Calu3 (cell line): ENCODE data around the gene LTBP2. TPM values are rescaled to one million over a fixed set of nuclear protein-coding genes. Genes with fewer than 3 reads are reported as not detected.

Source experiments
- BruUV-seq: library from RNA; stranded (reverse); fragments of 400-500 nt; replicated peaks from 2 replicates; lab custom pipeline; 2021; lab: Mats Ljungman, UMichigan
- CTCF ChIA-PET: fragments of 300-600 bp; sonication (Branson Sonifier 250); formaldehyde crosslinking; loops from one replicate; lab custom pipeline; 2022; ENCODE audit warnings: antibody characterized with exemption; lab: Charles Lee
- DNase-seq: peaks from one replicate; pipeline ENCODE4 v3.0.0; 2022
- H3K27ac Mint-ChIP-seq: one replicate; pipeline ENCODE4 v1.8.0; 2022; ENCODE audit warnings: mixed read lengths; ENCODE audit not compliant: unreplicated experiment
- H3K27me3 Mint-ChIP-seq: one replicate; pipeline ENCODE4 v1.8.0; 2022; ENCODE audit warnings: mixed read lengths; ENCODE audit not compliant: unreplicated experiment
- H3K36me3 Mint-ChIP-seq: one replicate; pipeline ENCODE4 v1.8.0; 2022; ENCODE audit warnings: mild to moderate bottlenecking, moderate library complexity, mixed read lengths; ENCODE audit not compliant: insufficient read depth, unreplicated experiment
- H3K4me1 Mint-ChIP-seq: one replicate; pipeline ENCODE4 v1.8.0; 2022; ENCODE audit warnings: mild to moderate bottlenecking, low read depth, mixed read lengths; ENCODE audit not compliant: unreplicated experiment
- H3K4me3 Mint-ChIP-seq: one replicate; pipeline ENCODE4 v1.8.0; 2022; ENCODE audit warnings: mild to moderate bottlenecking, low read depth, moderate library complexity, mixed read lengths; ENCODE audit not compliant: unreplicated experiment
- H3K9me3 Mint-ChIP-seq: one replicate; pipeline ENCODE4 v1.8.0; 2022; ENCODE audit warnings: low read depth, mixed read lengths; ENCODE audit not compliant: unreplicated experiment
- CTCF ChIP-seq: fragments of 200-600 bp; IDR thresholded peaks from one replicate; pipeline ENCODE4 v1.8.0; 2022; ENCODE audit warnings: antibody characterized with exemption; ENCODE audit not compliant: unreplicated experiment
- intact Hi-C: fragments of 100-400 bp; cut with micrococcal nuclease; formaldehyde crosslinking; loops from one replicate; pipeline ENCODE4 v1.10.0; 2022; ENCODE audit not compliant: unreplicated experiment
- total RNA-seq: library from RNA; stranded (reverse); gene quantifications from 2 replicates; pipeline ENCODE4 v1.2.3, GENCODE V29; 2022

The LTBP2 gene
- total RNA-seq, 1 experiment from 2014 or later: 4.3 TPM

- no peak overlapping the region for H3K4me3 Mint-ChIP-seq
- no peak for DNase-seq
- intact Hi-C loops: no loop called here
- CTCF ChIA-PET: interaction anchor here (0.6 kb wide), 2 partner anchors 41 to 517 kb away, joined by 3 read pairs; no protein-coding TSS in a partner anchor
- H3K27me3 Mint-ChIP-seq: peaks cover 15% of the 10 kb centered on the region
- H3K27ac Mint-ChIP-seq: no peak overlapping the region
- no peaks in the 10 kb centered on the region for H3K4me1 Mint-ChIP-seq
- no peaks in the 10 kb centered on the region for H3K9me3 Mint-ChIP-seq
- no TSS peak for BruUV-seq
- H3K36me3 Mint-ChIP-seq: no peaks in the 10 kb centered on the region
- no peak for TF ChIP-seq CTCF
Observed at GRCh38 chr14:74524812-74525135, 87.3 kb downstream of the LTBP2 start.

- intact Hi-C loops: no loop called here
- peak; percentile 22 for DNase-seq
- Mint-ChIP-seq H3K27me3 (peaks cover 15% of the 10 kb centered on the region), H3K36me3 (no peaks in the 10 kb centered on the region), H3K27ac (no peak overlapping the region), H3K4me3 (no peak overlapping the region), H3K4me1 (no peaks in the 10 kb centered on the region), H3K9me3 (no peaks in the 10 kb centered on the region)
- CTCF ChIA-PET: interaction anchor here (0.6 kb wide), 2 partner anchors 42 to 517 kb away, joined by 3 read pairs; no protein-coding TSS in a partner anchor
- no TSS peak for BruUV-seq
- no peak for TF ChIP-seq CTCF
Observed at GRCh38 chr14:74524076-74524811, 87.8 kb downstream of the LTBP2 start.

GRCh38 chr14:74522740-74523139 lies 89.3 kb downstream of the LTBP2 start:
- H3K9me3 Mint-ChIP-seq: no peaks in the 10 kb centered on the region
- no peak overlapping the region for H3K4me3 Mint-ChIP-seq
- no TSS peak for BruUV-seq
- no peak for DNase-seq
- H3K27me3 Mint-ChIP-seq: peaks cover 15% of the 10 kb centered on the region
- intact Hi-C loops: no loop called here
- no peaks in the 10 kb centered on the region for H3K36me3 Mint-ChIP-seq
- no peaks in the 10 kb centered on the region for H3K4me1 Mint-ChIP-seq
- TF ChIP-seq CTCF: no peak
- no peak overlapping the region for H3K27ac Mint-ChIP-seq
- CTCF ChIA-PET: no interaction called here

- H3K4me1 Mint-ChIP-seq: no peaks in the 10 kb centered on the region
- CTCF ChIA-PET: no interaction called here
- no peak overlapping the region for H3K27ac Mint-ChIP-seq
- H3K9me3 Mint-ChIP-seq: no peaks in the 10 kb centered on the region
- TF ChIP-seq CTCF: no peak
- H3K4me3 Mint-ChIP-seq: no peak overlapping the region
- no peak for DNase-seq
- BruUV-seq: no TSS peak
- intact Hi-C loops: no loop called here
- no peaks in the 10 kb centered on the region for H3K36me3 Mint-ChIP-seq
- peaks cover 15% of the 10 kb centered on the region for H3K27me3 Mint-ChIP-seq
Observed at GRCh38 chr14:74521756-74522155, 90.3 kb downstream of the LTBP2 start.
